Testis (tissue), 3 donors: ENCODE measurements around the gene AP3M1. TPM values are rescaled to one million over a fixed set of nuclear protein-coding genes. Genes with fewer than 3 reads are reported as not detected.

Experiments
- DNase-seq: peaks from one replicate; pipeline ENCODE4 v3.0.0-alpha.2; 2019
- H3K27ac ChIP-seq, 2 donors: fragments of 200-600 bp; sonication (generic); one replicate each; pipeline ENCODE4 v1.5.1; 2019
- H3K27me3 ChIP-seq: fragments of 200-600 bp; sonication (generic); one replicate; pipeline ENCODE4 v1.5.1; 2019
- H3K36me3 ChIP-seq: fragments of 200-600 bp; sonication (generic); one replicate; pipeline ENCODE4 v1.5.1; 2017; ENCODE audit warnings: low read depth; ENCODE audit errors: missing control alignments
- H3K4me1 ChIP-seq: fragments of 200-600 bp; sonication (generic); one replicate; pipeline ENCODE4 v1.5.1; 2019
- H3K4me3 ChIP-seq, 2 donors: fragments of 200-600 bp; sonication (generic); one replicate each; pipeline ENCODE4 v1.5.1; 2017 to 2019
- H3K9me3 ChIP-seq: fragments of 200-600 bp; sonication (generic); one replicate; pipeline ENCODE4 v1.5.1; 2017
- CTCF ChIP-seq, 3 experiments: fragments of 450-650 bp in 2 of 3; fragments of 200-600 bp in 1 of 3; sonication (generic) in 1 of 3; IDR thresholded peaks; one replicate each; pipeline ENCODE4 v1.5.1; 2016 to 2019; ENCODE audit warnings: antibody characterized with exemption in 3 of 3, mild to moderate bottlenecking in 2 of 3, moderate library complexity in 1 of 3
- POLR2A ChIP-seq: fragments of 450-650 bp; IDR thresholded peaks from one replicate; pipeline ENCODE4 v1.6.1; 2017; ENCODE audit warnings: antibody characterized with exemption, mild to moderate bottlenecking, moderate library complexity
- WGBS, 2 donors: methylation state at CpG; one replicate each; pipeline ENCODE4 v1.1.5; 2018; 5-methylcytosine and 5-hydroxymethylcytosine counted together
- intact Hi-C: fragments of 100-400 bp; cut with DNase I; formaldehyde crosslinking; loops from one replicate; pipeline ENCODE4 v1.15.1; 2023; ENCODE audit warnings: low total_unique reads
- polyA plus RNA-seq: library from polyadenylated mRNA; stranded (reverse); fragments of 350-450 nt; fragmentation: Illumina TruSeq; extraction: RNeasy Lipid Tissue Mini Kit (QIAGEN cat#74804); gene quantifications from one replicate; pipeline ENCODE4 v1.2.3, GENCODE V29; 2014; ENCODE audit warnings: low read depth, low replicate concordance; ENCODE audit not compliant: insufficient read depth
- total RNA-seq, 2 donors: library from RNA; depleted of rRNA; stranded (reverse); fragments of >200 nt; gene quantifications; one replicate each; pipeline ENCODE4 v1.2.3, GENCODE V29; 2016

Gene AP3M1
- total and polyA plus RNA-seq, 3 donors from 2014 or later, result 32.0 to 44.4 (median 38.6) TPM

- Histone ChIP-seq H3K27me3 (no peaks in the 10 kb centered on the region), H3K9me3 (no peaks in the 10 kb centered on the region), H3K36me3 (no peaks in the 10 kb centered on the region), H3K27ac (no peak overlapping the region), H3K4me1 (no peaks in the 10 kb centered on the region), H3K4me3 (no peak overlapping the region)
- TF ChIP-seq POLR2A (no peak), CTCF (IDR thresholded peaks at IDR 0.05) (no peak)
- intact Hi-C loops, result no loop called here
- no peak for DNase-seq
- WGBS, 2 donors, result 72 to 74% methylated on average over 2 of the region's 2 CpGs
Measured at GRCh38 chr10:74165530-74165901, 14.9 kb upstream of the AP3M1 start.

GRCh38 chr10:74164716-74165529, 14.3 kb upstream of the AP3M1 start:
- WGBS, 2 donors, result 53 to 62% methylated on average over 6 of the region's 6 CpGs
- Histone ChIP-seq H3K27me3 (no peaks in the 10 kb centered on the region), H3K4me1 (no peaks in the 10 kb centered on the region), H3K36me3 (no peaks in the 10 kb centered on the region), H3K9me3 (no peaks in the 10 kb centered on the region), H3K27ac (no peak overlapping the region), H3K4me3 (no peak overlapping the region)
- no peak for DNase-seq
- intact Hi-C loops, result no loop called here
- TF ChIP-seq POLR2A (no peak), CTCF (IDR thresholded peaks at IDR 0.05) (no peak)

DNA sequence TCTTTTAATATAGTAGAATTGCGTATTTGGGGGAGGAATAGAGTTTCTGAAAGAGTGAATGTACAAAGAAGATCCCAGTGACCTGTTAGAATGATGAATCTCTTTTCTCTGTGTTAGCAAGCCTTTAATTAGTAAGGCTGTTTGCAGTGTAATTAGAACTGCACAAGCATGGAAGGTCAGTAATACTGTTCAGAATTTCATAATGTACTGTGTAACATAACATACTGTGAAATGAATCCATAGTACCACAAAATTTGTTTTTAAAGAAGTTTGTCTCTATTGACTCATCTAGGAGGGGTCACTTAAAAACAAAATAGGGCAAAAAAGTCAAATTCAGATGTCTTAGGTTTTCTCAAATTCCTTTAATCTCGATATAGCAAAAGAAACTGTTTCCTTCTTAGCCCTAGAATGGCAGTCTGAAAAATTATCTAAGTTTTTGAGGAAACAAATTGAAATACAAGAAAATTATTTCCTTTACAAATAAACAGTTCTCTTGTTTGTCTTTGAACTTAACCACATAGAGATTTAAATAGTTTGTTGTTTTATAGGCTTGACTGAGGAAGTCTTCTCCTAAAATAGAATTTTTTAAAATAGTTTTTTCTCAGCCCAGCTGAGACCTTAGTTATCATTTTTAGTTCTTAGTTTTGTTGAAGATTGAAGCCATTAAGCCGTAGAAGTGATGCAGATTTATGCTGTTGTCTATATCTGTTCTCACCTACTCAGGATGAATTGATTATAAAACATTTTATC, 12.9 kb upstream of the AP3M1 start:
- 58 to 64% methylated on average over 3 of the region's 3 CpGs for WGBS, 2 donors
- intact Hi-C loops, result no loop called here
- Histone ChIP-seq H3K27me3 (no peaks in the 10 kb centered on the region), H3K9me3 (no peaks in the 10 kb centered on the region), H3K27ac (no peak overlapping the region), H3K36me3 (no peaks in the 10 kb centered on the region), H3K4me3 (no peak overlapping the region), H3K4me1 (no peaks in the 10 kb centered on the region)
- no peak for DNase-seq
- no peak for TF ChIP-seq CTCF (IDR thresholded peaks at IDR 0.05)
- no peak for TF ChIP-seq POLR2A

DNA sequence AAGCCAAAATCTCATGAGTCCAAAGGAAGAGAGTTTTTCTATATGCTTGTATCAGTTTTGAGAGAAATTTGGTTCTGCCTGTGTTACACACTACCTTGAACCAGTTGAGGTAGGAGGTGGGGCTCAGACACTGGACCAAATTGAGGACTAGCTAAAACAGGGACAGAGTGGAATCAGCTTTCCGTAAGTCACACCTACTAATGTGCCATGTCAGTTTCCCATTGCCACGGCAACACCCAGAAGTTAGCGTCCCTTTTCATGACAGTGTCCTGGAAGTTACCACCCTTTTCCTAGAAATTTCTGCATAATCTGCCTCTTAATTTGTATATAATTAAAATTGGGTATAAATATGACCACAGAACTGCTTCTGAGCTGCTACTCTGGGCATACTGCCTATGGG, 9.4 kb upstream of the AP3M1 start:
- H3K36me3 ChIP-seq, result no peaks in the 10 kb centered on the region
- WGBS, 2 donors, result 87 to 96% methylated on average over 3 of the region's 3 CpGs
- no peak overlapping the region for H3K27ac ChIP-seq
- no peak overlapping the region for H3K4me3 ChIP-seq
- no peaks in the 10 kb centered on the region for H3K27me3 ChIP-seq
- TF ChIP-seq POLR2A (no peak), CTCF (IDR thresholded peaks at IDR 0.05) (no peak)
- intact Hi-C loops, result no loop called here
- DNase-seq, result no peak
- no peaks in the 10 kb centered on the region for H3K9me3 ChIP-seq
- H3K4me1 ChIP-seq, result peaks cover 5% of the 10 kb centered on the region
